ENCODE results near the gene NDUFS2.
A peak's percentile ranks its signal among the peaks of the same experiment; 100 is the strongest.

The NDUFS2 gene

GRCh38 chr1:161171696-161172095, 30.5 kb upstream of the NDUFS2 start:
- H3K27ac ChIP-seq: no peak overlapping the region

GRCh38 chr1:161172349-161172748, 29.8 kb upstream of the NDUFS2 start:
- H3K27ac ChIP-seq: no peak overlapping the region
- DNase-seq (ENCODE audit: low read depth, low spot score): no peak

More at GRCh38 chr1:161171696-161172095, 30.5 kb upstream of the NDUFS2 start:
- no peak for DNase-seq (ENCODE audit: low read depth, low spot score)

- DNase-seq (ENCODE audit: low read depth, low spot score): no peak
- no peak overlapping the region for H3K27ac ChIP-seq
These were observed 29.3 kb upstream of the NDUFS2 start for GRCh38 chr1:161172776-161173376.

GRCh38 chr1:161173711-161174110, 28.5 kb upstream of the NDUFS2 start:
- DNase-seq (ENCODE audit: low read depth, low spot score): no peak
- no peak overlapping the region for H3K27ac ChIP-seq

- H3K27ac ChIP-seq: no peak overlapping the region
- no peak for DNase-seq (ENCODE audit: low read depth, low spot score)
These were observed 27.3 kb upstream of the NDUFS2 start for GRCh38 chr1:161174911-161175310.

- H3K27ac ChIP-seq: no peak overlapping the region
- DNase-seq (ENCODE audit: low read depth, low spot score): no peak
These were observed 26.3 kb upstream of the NDUFS2 start for GRCh38 chr1:161175771-161176453.

GRCh38 chr1:161176468-161177111, 25.6 kb upstream of the NDUFS2 start:
- peak overlapping the region; percentile 33 for H3K27ac ChIP-seq
- no peak for DNase-seq (ENCODE audit: low read depth, low spot score)

- peak within 1 kb of the TSS; percentile 33 for H3K27ac ChIP-seq
- DNase-seq (ENCODE audit: low read depth, low spot score): no peak
These were observed 24.8 kb upstream of the NDUFS2 start, which contains the start of gene B4GALT3 for GRCh38 chr1:161177112-161177935. Gene B4GALT3, minus strand, starts transcription at chr1:161177507. Its CDS starts 1,447 bp downstream, at chr1:161176060.

GRCh38 chr1:161177936-161178244, 24.3 kb upstream of the NDUFS2 start:
- no peak for DNase-seq (ENCODE audit: low read depth, low spot score)
- H3K27ac ChIP-seq: peak overlapping the region; percentile 33

GRCh38 chr1:161179698-161180097, 22.5 kb upstream of the NDUFS2 start:
- DNase-seq (ENCODE audit: low read depth, low spot score): no peak
- H3K27ac ChIP-seq: no peak overlapping the region

GRCh38 chr1:161180639-161181038, 21.5 kb upstream of the NDUFS2 start:
- H3K27ac ChIP-seq: no peak overlapping the region
- no peak for DNase-seq (ENCODE audit: low read depth, low spot score)

GRCh38 chr1:161182214-161182613, 20.0 kb upstream of the NDUFS2 start:
- H3K27ac ChIP-seq: peak overlapping the region; percentile 53
- no peak for DNase-seq (ENCODE audit: low read depth, low spot score)

GRCh38 chr1:161185282-161185682, 16.9 kb upstream of the NDUFS2 start:
- H3K27ac ChIP-seq: no peak overlapping the region
- DNase-seq (ENCODE audit: low read depth, low spot score): no peak

- H3K27ac ChIP-seq: no peak overlapping the region
- DNase-seq (ENCODE audit: low read depth, low spot score): no peak
These were observed 16.3 kb upstream of the NDUFS2 start for GRCh38 chr1:161185732-161186311.

GRCh38 chr1:161187311-161187710, 14.9 kb upstream of the NDUFS2 start:
- DNase-seq (ENCODE audit: low read depth, low spot score): no peak
- no peak overlapping the region for H3K27ac ChIP-seq

- H3K27ac ChIP-seq: no peak overlapping the region
These were observed 13.8 kb upstream of the NDUFS2 start for GRCh38 chr1:161188381-161188780.

GRCh38 chr1:161189036-161189435, 13.1 kb upstream of the NDUFS2 start:
- H3K27ac ChIP-seq: no peak overlapping the region

More at GRCh38 chr1:161188381-161188780, 13.8 kb upstream of the NDUFS2 start:
- DNase-seq (ENCODE audit: low read depth, low spot score): no peak

GRCh38 chr1:161190962-161191521, 11.1 kb upstream of the NDUFS2 start:
- H3K27ac ChIP-seq: no peak overlapping the region

More at GRCh38 chr1:161189036-161189435, 13.1 kb upstream of the NDUFS2 start:
- no peak for DNase-seq (ENCODE audit: low read depth, low spot score)

GRCh38 chr1:161191971-161192370, 10.2 kb upstream of the NDUFS2 start:
- H3K27ac ChIP-seq: no peak overlapping the region

More at GRCh38 chr1:161190962-161191521, 11.1 kb upstream of the NDUFS2 start:
- no peak for DNase-seq (ENCODE audit: low read depth, low spot score)

More at GRCh38 chr1:161191971-161192370, 10.2 kb upstream of the NDUFS2 start:
- no peak for DNase-seq (ENCODE audit: low read depth, low spot score)
